H9 (cell line): Measurements from ENCODE around the gene ACAD10. TPM values are rescaled to one million over a fixed set of nuclear protein-coding genes. Genes with fewer than 3 reads are reported as not detected.

Source experiments
- DNase-seq: peaks from one replicate; pipeline ENCODE4 v3.0.0-alpha.2; 2017
- H2AFZ ChIP-seq: one replicate; pipeline ENCODE4 v1.6.1; 2013; ENCODE audit warnings: mild to moderate bottlenecking, low read length, control low read depth, moderate library complexity
- H2AK5ac ChIP-seq: 2 replicates; pipeline ENCODE4 v1.6.1; 2013; ENCODE audit warnings: low read length, control low read depth, mixed read lengths; ENCODE audit not compliant: insufficient read length
- H2BK120ac ChIP-seq: one replicate; pipeline ENCODE4 v1.6.1; 2013; ENCODE audit warnings: low read depth, mild to moderate bottlenecking, low read length, control low read depth, inconsistent platforms; ENCODE audit not compliant: poor library complexity, severe bottlenecking
- H2BK12ac ChIP-seq: 2 replicates; pipeline ENCODE4 v1.6.1; 2013; ENCODE audit warnings: low read length, control low read depth, mixed read lengths, low read depth; ENCODE audit not compliant: insufficient read length
- H2BK15ac ChIP-seq: 2 replicates; pipeline ENCODE4 v1.6.1; 2013; ENCODE audit warnings: low read depth, low read length, control low read depth
- H2BK20ac ChIP-seq: one replicate; pipeline ENCODE4 v1.6.1; 2013; ENCODE audit warnings: low read depth, mild to moderate bottlenecking, low read length, control low read depth, inconsistent platforms; ENCODE audit not compliant: poor library complexity, severe bottlenecking
- H2BK5ac ChIP-seq: 2 replicates; pipeline ENCODE4 v1.6.1; 2013; ENCODE audit warnings: low read length, control low read depth, mixed read lengths; ENCODE audit not compliant: insufficient read length
- H3K14ac ChIP-seq: 2 replicates; pipeline ENCODE4 v1.6.1; 2013; ENCODE audit warnings: low read length, control low read depth; ENCODE audit not compliant: insufficient read depth
- H3K18ac ChIP-seq: 2 replicates; pipeline ENCODE4 v1.6.1; 2013; ENCODE audit warnings: low read depth, mild to moderate bottlenecking, mixed read lengths, low read length, control low read depth; ENCODE audit not compliant: insufficient read length
- H3K23ac ChIP-seq: 2 replicates; pipeline ENCODE4 v1.6.1; 2013; ENCODE audit warnings: low read length, control low read depth, mixed read lengths, low read depth; ENCODE audit not compliant: insufficient read length
- H3K23me2 ChIP-seq: 2 replicates; pipeline ENCODE4 v1.6.1; 2013; ENCODE audit warnings: low read depth, mild to moderate bottlenecking, mixed read lengths, low read length, control low read depth; ENCODE audit not compliant: insufficient read length, poor library complexity, severe bottlenecking
- H3K27ac ChIP-seq: 2 replicates; pipeline ENCODE4 v1.5.1; 2013; ENCODE audit warnings: low read length, control low read depth, mixed read lengths, low read depth; ENCODE audit not compliant: insufficient read length
- H3K27me3 ChIP-seq: 2 replicates; pipeline ENCODE4 v1.6.1; 2013; ENCODE audit warnings: low read length, control low read depth, inconsistent platforms; ENCODE audit not compliant: insufficient read depth
- H3K4ac ChIP-seq: 2 replicates; pipeline ENCODE4 v1.6.1; 2013; ENCODE audit warnings: low read depth, mild to moderate bottlenecking, control low read depth, inconsistent platforms, low read length, moderate library complexity
- H3K4me1 ChIP-seq: 2 replicates; pipeline ENCODE4 v1.6.1; 2013; ENCODE audit warnings: low read length, control low read depth, inconsistent platforms; ENCODE audit not compliant: insufficient read depth
- H3K4me2 ChIP-seq: 2 replicates; pipeline ENCODE4 v1.6.1; 2013; ENCODE audit warnings: low read length, control low read depth, mixed read lengths; ENCODE audit not compliant: insufficient read length, insufficient read depth
- H3K56ac ChIP-seq: 2 replicates; pipeline ENCODE4 v1.6.1; 2013; ENCODE audit warnings: low read depth, mild to moderate bottlenecking, mixed read lengths, low read length, control low read depth; ENCODE audit not compliant: insufficient read length
- H3K79me1 ChIP-seq: 2 replicates; pipeline ENCODE4 v1.6.1; 2013; ENCODE audit warnings: low read depth, mild to moderate bottlenecking, moderate library complexity, low read length, control low read depth, inconsistent platforms; ENCODE audit not compliant: insufficient read depth, poor library complexity, severe bottlenecking
- H3K79me2 ChIP-seq: 2 replicates; pipeline ENCODE4 v1.6.1; 2013; ENCODE audit warnings: low read length, control low read depth, inconsistent platforms; ENCODE audit not compliant: insufficient read depth
- H3K9ac ChIP-seq: 2 replicates; pipeline ENCODE4 v1.6.1; 2013; ENCODE audit warnings: low read length, control low read depth, mixed read lengths; ENCODE audit not compliant: insufficient read length; ENCODE audit errors: extremely low read depth
- H3K9me3 ChIP-seq: one replicate; pipeline ENCODE4 v1.6.1; 2013; ENCODE audit warnings: low read depth, low read length, inconsistent platforms; ENCODE audit not compliant: control insufficient read depth
- H3T11ph ChIP-seq: one replicate; pipeline ENCODE4 v1.6.1; 2013; ENCODE audit warnings: mild to moderate bottlenecking, low read length, control low read depth, inconsistent platforms
- H4K20me1 ChIP-seq: one replicate; pipeline ENCODE4 v1.6.1; 2013; ENCODE audit not compliant: control insufficient read depth, insufficient read length, insufficient read depth
- H4K5ac ChIP-seq: 2 replicates; pipeline ENCODE4 v1.6.1; 2013; ENCODE audit warnings: low read depth, mild to moderate bottlenecking, mixed read lengths, low read length, control low read depth; ENCODE audit not compliant: insufficient read length
- H4K8ac ChIP-seq: replicated peaks from 2 replicates; pipeline ENCODE4 v1.6.1; 2013; ENCODE audit warnings: low read length, control low read depth, mixed read lengths, low read depth; ENCODE audit not compliant: insufficient read length
- H4K91ac ChIP-seq: 2 replicates; pipeline ENCODE4 v1.6.1; 2013; ENCODE audit warnings: low read depth, mild to moderate bottlenecking, moderate library complexity, mixed read lengths, low read length, control low read depth; ENCODE audit not compliant: insufficient read length
- H3K27ac Mint-ChIP-seq, 3 experiments: 2 replicates in 2 of 3; 3 replicates in 1 of 3; pipeline ENCODE4 v1.8.0; 2020 to 2021; ENCODE audit warnings: mixed read lengths in 3 of 3, mild to moderate bottlenecking in 1 of 3, moderate library complexity in 1 of 3
- H3K27me3 Mint-ChIP-seq: 2 replicates; pipeline ENCODE4 v1.8.0; 2021; ENCODE audit warnings: low read depth, mild to moderate bottlenecking, moderate library complexity, mixed read lengths
- H3K36me3 Mint-ChIP-seq, 3 experiments: 2 replicates in 2 of 3; 3 replicates in 1 of 3; pipeline ENCODE4 v1.8.0; 2020 to 2021; ENCODE audit warnings: low read depth in 3 of 3, mixed read lengths in 3 of 3; ENCODE audit not compliant: insufficient read depth in 1 of 3
- H3K4me1 Mint-ChIP-seq, 2 experiments: 2 replicates each; pipeline ENCODE4 v1.8.0; 2020; ENCODE audit warnings: mixed read lengths in 2 of 2
- H3K4me3 Mint-ChIP-seq, 2 experiments: 2 replicates in 1 of 2; 3 replicates in 1 of 2; pipeline ENCODE4 v1.8.0; 2020 to 2021; ENCODE audit warnings: mild to moderate bottlenecking in 2 of 2, mixed read lengths in 2 of 2, moderate library complexity in 1 of 2
- H3K9me3 Mint-ChIP-seq, 2 experiments: 2 replicates in 1 of 2; 3 replicates in 1 of 2; pipeline ENCODE4 v1.8.0; 2020; ENCODE audit warnings: mild to moderate bottlenecking in 2 of 2, mixed read lengths in 2 of 2, moderate library complexity in 1 of 2
- WGBS: extraction: QIAGEN DNeasy Blood & Tissue Kit; methylation state at CpG from one replicate; pipeline ENCODE4 v1.1.7; 2013; ENCODE audit warnings: missing lambda C conversion rate, low lambda C conversion rate, mixed read lengths; ENCODE audit not compliant: insufficient read length; ENCODE audit errors: extremely low coverage; 5-methylcytosine and 5-hydroxymethylcytosine counted together
- total RNA-seq: library from RNA; stranded (reverse); gene quantifications from 2 replicates; pipeline ENCODE4 v1.2.1, GENCODE V29; 2021
- TF ChIP-seq, protein P1 (sequence below): fragments of 200-600 bp; sonication (generic); conservative IDR thresholded peaks from 3 replicates; pipeline ENCODE4 v1.8.0; 2021; ENCODE audit warnings: antibody characterized with exemption, mild to moderate bottlenecking

ACAD10 gene
- total RNA-seq, 1 experiment from 2014 or later = 25.7 TPM

GRCh38 chr12:111777345-111778045, 91.6 kb downstream of the ACAD10 start:
- H3K27me3 ChIP-seq = no peaks in the 10 kb centered on the region
- H4K91ac ChIP-seq = no peak overlapping the region
- no peaks in the 10 kb centered on the region; the same call in 1 of the 2 replicates for H3K27me3 Mint-ChIP-seq
- DNase-seq = no peak
- WGBS = no CpG with 5 or more reads among the region's 16 CpGs
- TF ChIP-seq, protein P1, sequence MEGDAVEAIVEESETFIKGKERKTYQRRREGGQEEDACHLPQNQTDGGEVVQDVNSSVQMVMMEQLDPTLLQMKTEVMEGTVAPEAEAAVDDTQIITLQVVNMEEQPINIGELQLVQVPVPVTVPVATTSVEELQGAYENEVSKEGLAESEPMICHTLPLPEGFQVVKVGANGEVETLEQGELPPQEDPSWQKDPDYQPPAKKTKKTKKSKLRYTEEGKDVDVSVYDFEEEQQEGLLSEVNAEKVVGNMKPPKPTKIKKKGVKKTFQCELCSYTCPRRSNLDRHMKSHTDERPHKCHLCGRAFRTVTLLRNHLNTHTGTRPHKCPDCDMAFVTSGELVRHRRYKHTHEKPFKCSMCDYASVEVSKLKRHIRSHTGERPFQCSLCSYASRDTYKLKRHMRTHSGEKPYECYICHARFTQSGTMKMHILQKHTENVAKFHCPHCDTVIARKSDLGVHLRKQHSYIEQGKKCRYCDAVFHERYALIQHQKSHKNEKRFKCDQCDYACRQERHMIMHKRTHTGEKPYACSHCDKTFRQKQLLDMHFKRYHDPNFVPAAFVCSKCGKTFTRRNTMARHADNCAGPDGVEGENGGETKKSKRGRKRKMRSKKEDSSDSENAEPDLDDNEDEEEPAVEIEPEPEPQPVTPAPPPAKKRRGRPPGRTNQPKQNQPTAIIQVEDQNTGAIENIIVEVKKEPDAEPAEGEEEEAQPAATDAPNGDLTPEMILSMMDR = no peak
- H3K27ac ChIP-seq = no peak overlapping the region
- no peaks in the 10 kb centered on the region; a peak in 1 of 5 replicates for H3K9me3 Mint-ChIP-seq
- no peak overlapping the region for H2BK20ac ChIP-seq
- 0 out of 2 replicates have a peak, but pooled peaks cover 2% of the 10 kb centered on the region for H3K79me2 ChIP-seq
- H3K4ac ChIP-seq = no peak overlapping the region
- no peak overlapping the region for H3K23ac ChIP-seq
- H3T11ph ChIP-seq = no peak overlapping the region
- H3K23me2 ChIP-seq = no peaks in the 10 kb centered on the region
- peaks cover 2% of the 10 kb centered on the region for H4K20me1 ChIP-seq
- H3K9me3 ChIP-seq = no peaks in the 10 kb centered on the region
- H3K9ac ChIP-seq = no peak overlapping the region
- no peak overlapping the region for H2BK120ac ChIP-seq
- H3K79me1 ChIP-seq = no peaks in the 10 kb centered on the region
- H3K56ac ChIP-seq = no peak overlapping the region
- no peak overlapping the region for H4K8ac ChIP-seq
- H4K5ac ChIP-seq = peak overlapping the region; percentile 57
- H2BK15ac ChIP-seq = no peak overlapping the region
- no peak overlapping the region for H3K18ac ChIP-seq
- H2AK5ac ChIP-seq = no peak overlapping the region
- H3K27ac Mint-ChIP-seq = no peak overlapping the region
- H2BK12ac ChIP-seq = no peak overlapping the region
- peaks cover 20 to 28% (median 24%) of the 10 kb centered on the region in 3 experiments; a peak in 6 of 7 replicates for H3K36me3 Mint-ChIP-seq
- peaks cover 5% of the 10 kb centered on the region; the same call in 1 of the 2 replicates for H3K4me1 ChIP-seq
- H3K4me1 Mint-ChIP-seq = peaks cover 26 to 29% of the 10 kb centered on the region in 2 experiments
- H2BK5ac ChIP-seq = no peak overlapping the region
- H3K4me2 ChIP-seq = no peak overlapping the region
- no peak overlapping the region; the same call in 1 of the 2 replicates for H3K14ac ChIP-seq
- H3K4me3 Mint-ChIP-seq = no peak overlapping the region
- H2AFZ ChIP-seq = no peak overlapping the region
